HFFc6 (cell line): ENCODE data around the gene MECP2. TPM values are rescaled to one million over a fixed set of nuclear protein-coding genes. Genes with fewer than 3 reads are reported as not detected.

Experiments
- DNase-seq: peaks from one replicate; pipeline ENCODE4 v3.0.0-alpha.2; 2018
- H3K27ac Mint-ChIP-seq: 2 replicates; pipeline ENCODE4 v1.8.0; 2020; ENCODE audit warnings: mild to moderate bottlenecking, mixed read lengths
- H3K27me3 Mint-ChIP-seq: 2 replicates; pipeline ENCODE4 v1.8.0; 2021; ENCODE audit warnings: mild to moderate bottlenecking, moderate library complexity, mixed read lengths; ENCODE audit not compliant: insufficient read depth
- H3K36me3 Mint-ChIP-seq: 2 replicates; pipeline ENCODE4 v1.8.0; 2021; ENCODE audit warnings: low read depth, mixed read lengths
- H3K4me1 Mint-ChIP-seq: 2 replicates; pipeline ENCODE4 v1.8.0; 2020; ENCODE audit warnings: low read depth, mixed read lengths
- H3K4me3 Mint-ChIP-seq: 2 replicates; pipeline ENCODE4 v1.8.0; 2020; ENCODE audit warnings: mild to moderate bottlenecking, moderate library complexity, mixed read lengths
- H3K9me3 Mint-ChIP-seq: 2 replicates; pipeline ENCODE4 v1.8.0; 2020; ENCODE audit warnings: mild to moderate bottlenecking, mixed read lengths
- total RNA-seq, 6 experiments: library from RNA; stranded (reverse); fragmentation: NEBNext Ultra II Directional; extraction: Animal tissue kit (Norgen Biotek cat#: 25700); gene quantifications; 2 replicates in 1 of 6; 3 replicates in 5 of 6; pipeline ENCODE4 v1.2.3, GENCODE V29; 2021
- TF ChIP-seq, protein P1 (sequence below): fragments of 200-600 bp; sonication (generic); IDR thresholded peaks from 2 replicates; pipeline ENCODE4 v1.5.0; 2021; ENCODE audit warnings: antibody characterized with exemption, mild to moderate bottlenecking

MECP2 gene
- total RNA-seq, 6 experiments from 2014 or later, result 28.8 to 35.8 (median 31.9) TPM

DNA sequence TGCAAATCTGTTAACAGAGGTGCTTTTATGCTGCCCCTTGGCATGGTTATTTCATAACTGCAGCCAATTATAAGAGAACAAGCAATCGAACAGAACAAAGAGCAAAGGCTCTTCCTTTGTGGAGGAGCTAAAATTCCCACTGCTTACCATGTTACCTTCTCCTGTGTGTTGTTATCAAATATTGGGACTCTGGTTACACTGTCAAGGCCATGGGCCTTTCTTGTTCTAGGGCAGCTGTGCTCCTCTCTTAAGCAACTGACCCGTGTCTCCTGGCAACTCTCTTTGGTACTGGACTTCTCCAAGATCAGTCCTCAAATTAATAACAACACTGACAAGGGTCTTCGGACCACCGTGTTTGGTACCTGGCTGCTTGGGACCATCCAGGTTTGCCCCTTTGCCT, 34.4 kb upstream of the MECP2 start:
- Mint-ChIP-seq H3K4me1 (no peaks in the 10 kb centered on the region), H3K4me3 (no peak overlapping the region), H3K9me3 (no peaks in the 10 kb centered on the region), H3K27ac (no peak overlapping the region), H3K27me3 (peaks cover 3% of the 10 kb centered on the region), H3K36me3 (no peaks in the 10 kb centered on the region)
- TF ChIP-seq, protein P1, sequence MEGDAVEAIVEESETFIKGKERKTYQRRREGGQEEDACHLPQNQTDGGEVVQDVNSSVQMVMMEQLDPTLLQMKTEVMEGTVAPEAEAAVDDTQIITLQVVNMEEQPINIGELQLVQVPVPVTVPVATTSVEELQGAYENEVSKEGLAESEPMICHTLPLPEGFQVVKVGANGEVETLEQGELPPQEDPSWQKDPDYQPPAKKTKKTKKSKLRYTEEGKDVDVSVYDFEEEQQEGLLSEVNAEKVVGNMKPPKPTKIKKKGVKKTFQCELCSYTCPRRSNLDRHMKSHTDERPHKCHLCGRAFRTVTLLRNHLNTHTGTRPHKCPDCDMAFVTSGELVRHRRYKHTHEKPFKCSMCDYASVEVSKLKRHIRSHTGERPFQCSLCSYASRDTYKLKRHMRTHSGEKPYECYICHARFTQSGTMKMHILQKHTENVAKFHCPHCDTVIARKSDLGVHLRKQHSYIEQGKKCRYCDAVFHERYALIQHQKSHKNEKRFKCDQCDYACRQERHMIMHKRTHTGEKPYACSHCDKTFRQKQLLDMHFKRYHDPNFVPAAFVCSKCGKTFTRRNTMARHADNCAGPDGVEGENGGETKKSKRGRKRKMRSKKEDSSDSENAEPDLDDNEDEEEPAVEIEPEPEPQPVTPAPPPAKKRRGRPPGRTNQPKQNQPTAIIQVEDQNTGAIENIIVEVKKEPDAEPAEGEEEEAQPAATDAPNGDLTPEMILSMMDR, result no peak
- DNase-seq, result no peak

DNA sequence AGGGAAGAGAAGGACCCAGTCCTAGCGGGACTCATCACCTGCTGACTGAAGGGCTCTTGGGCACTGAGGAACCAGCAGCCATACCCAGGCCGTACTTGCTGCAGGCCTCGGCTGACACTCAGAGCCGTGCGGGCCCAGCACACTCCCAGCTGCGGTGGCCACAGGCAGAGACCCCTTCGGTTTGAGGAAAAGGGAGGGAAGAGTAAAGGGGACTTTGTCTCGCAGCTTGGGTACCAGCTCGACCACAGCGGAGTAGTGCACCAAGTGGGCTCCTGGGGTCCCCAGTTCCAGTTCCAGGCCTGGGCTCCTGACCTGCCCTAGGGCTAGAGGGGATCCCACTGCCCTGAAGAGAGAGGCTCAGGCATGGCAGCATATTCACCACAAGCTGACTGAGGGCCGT, 28.6 kb upstream of the MECP2 start:
- no peak for DNase-seq
- Mint-ChIP-seq H3K36me3 (no peaks in the 10 kb centered on the region), H3K4me3 (no peak overlapping the region), H3K9me3 (no peaks in the 10 kb centered on the region), H3K27me3 (peaks cover 9% of the 10 kb centered on the region), H3K27ac (no peak overlapping the region), H3K4me1 (no peaks in the 10 kb centered on the region)
- TF ChIP-seq, protein P1, result no peak

DNA sequence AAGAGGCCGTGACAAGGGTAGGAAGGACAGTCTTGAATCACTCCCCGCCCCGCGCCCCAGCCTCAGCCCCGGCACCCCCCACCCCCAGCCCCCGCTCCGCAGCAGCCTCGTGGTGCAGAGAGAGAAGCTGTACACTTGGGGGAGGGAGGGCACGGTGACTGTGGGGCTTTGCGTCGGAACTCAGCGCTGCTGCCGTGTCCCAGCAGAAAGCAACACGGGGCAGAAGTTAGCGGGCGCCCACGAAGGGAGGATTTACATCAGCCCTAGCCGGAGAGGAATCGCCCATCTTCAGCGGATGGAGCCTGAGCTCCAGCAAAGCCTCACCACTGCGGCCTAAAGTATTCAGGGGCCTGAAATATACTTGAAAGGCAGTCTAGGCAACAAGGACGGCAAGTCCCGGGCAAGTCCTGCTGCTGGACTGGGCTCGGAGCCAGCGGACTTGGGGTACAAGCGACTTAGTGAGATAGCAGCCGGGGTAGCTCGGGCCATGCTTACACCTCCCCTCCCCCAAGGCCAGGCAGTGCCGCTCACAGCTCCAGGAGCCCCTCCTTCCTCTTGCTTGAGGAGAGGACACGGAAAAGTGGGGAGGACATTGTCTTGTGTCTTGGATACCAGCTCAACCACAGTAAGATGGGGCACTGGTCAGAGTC, 28.0 kb upstream of the MECP2 start:
- DNase-seq, result no peak
- no peaks in the 10 kb centered on the region for H3K9me3 Mint-ChIP-seq
- H3K27me3 Mint-ChIP-seq, result peaks cover 9% of the 10 kb centered on the region
- TF ChIP-seq, protein P1, result no peak
- H3K4me3 Mint-ChIP-seq, result no peak overlapping the region
- H3K27ac Mint-ChIP-seq, result no peak overlapping the region
- no peaks in the 10 kb centered on the region for H3K4me1 Mint-ChIP-seq
- no peaks in the 10 kb centered on the region for H3K36me3 Mint-ChIP-seq

DNA sequence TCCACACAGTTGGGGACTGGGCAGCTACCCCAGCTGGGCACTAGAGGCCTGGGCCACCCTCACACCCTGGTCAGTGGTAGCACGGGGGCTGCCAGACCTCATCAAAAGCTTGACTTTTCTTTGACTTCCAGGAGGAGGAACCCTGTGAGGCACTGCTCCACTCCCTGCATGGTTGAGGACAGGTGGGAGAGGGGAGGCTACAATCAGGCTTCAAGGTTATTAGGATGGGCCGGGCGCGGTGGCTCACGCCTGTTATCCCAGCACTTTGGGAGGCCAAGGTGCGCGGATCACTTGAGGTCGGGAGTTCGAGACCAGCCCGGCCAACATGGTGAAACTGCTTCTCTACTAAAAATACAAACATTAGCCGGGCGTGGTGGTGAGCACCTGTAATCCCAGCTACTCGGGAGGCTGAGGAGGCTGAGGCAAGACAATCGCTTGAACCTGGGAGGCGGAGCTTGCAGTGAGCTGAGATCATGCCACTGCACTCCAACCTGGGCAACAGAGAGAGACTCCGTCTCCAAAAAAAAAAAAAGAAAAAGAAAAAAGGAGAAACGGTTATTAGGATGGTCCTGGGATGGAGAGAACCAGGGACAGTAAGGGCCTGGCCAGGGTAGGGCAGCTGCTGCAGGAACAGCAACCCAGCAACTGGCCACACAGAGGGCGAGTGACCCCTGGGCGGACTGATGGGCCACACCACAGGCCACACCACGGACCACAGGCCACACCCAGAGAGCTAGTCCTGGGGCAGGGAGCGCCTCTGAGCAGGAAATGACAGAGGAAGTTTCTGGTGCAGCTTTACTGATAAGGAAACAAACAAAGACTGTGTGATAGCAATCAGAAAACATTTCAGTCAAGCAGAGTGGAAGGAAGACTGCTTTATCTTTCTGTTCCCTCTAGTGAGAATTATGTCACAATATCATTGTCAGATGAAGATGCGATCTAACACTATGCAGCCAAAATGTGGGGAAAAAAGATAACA, 26.0 kb upstream of the MECP2 start:
- Mint-ChIP-seq H3K27me3 (peaks cover 12% of the 10 kb centered on the region), H3K4me1 (no peaks in the 10 kb centered on the region), H3K4me3 (no peak overlapping the region), H3K36me3 (no peaks in the 10 kb centered on the region), H3K27ac (no peak overlapping the region), H3K9me3 (no peaks in the 10 kb centered on the region)
- no peak for DNase-seq
- TF ChIP-seq, protein P1, result no peak

DNA sequence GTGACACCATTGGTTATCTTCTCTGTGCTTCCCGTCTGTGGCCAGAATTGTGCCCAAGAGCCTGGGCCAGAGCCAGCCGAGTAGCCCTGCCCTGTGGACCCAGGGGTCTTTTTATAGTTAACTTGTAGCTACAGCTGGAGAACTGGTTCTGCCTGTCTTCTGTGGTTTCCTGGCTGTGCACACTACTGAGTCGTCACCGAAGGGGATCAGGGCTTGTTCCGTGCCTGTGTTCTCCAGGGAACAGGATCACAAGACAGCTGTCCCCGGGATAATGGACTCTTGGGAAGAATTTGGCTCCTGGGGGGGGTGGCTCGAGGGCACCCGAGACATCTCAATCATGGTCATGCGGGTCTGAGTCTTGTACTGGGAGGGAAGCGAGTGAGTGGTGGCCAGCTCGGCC, 24.4 kb upstream of the MECP2 start:
- H3K27ac Mint-ChIP-seq, result no peak overlapping the region
- no peaks in the 10 kb centered on the region for H3K9me3 Mint-ChIP-seq
- no peaks in the 10 kb centered on the region for H3K36me3 Mint-ChIP-seq
- H3K4me3 Mint-ChIP-seq, result no peak overlapping the region
- TF ChIP-seq, protein P1, result no peak
- H3K4me1 Mint-ChIP-seq, result no peaks in the 10 kb centered on the region
- peaks cover 12% of the 10 kb centered on the region for H3K27me3 Mint-ChIP-seq
- DNase-seq, result no peak
